Measurements from ENCODE around the gene SOCS1.

GRCh38 chr16:11263737-11264136, 7.7 kb upstream of the SOCS1 start:
- TF ChIP-seq CTCF (IDR thresholded peaks at IDR 0.05; ENCODE audit: poor library complexity, severe bottlenecking) (no peak), EZH2 (IDR thresholded peaks at IDR 0.05; ENCODE audit: borderline replicate concordance, insufficient read depth, low read length, poor library complexity, severe bottlenecking) (no peak), POLR2AphosphoS5 (IDR thresholded peaks at IDR 0.05) (no peak), RAD21 (conservative IDR thresholded peaks at IDR 0.05) (no peak), EP300 (conservative IDR thresholded peaks at IDR 0.05; ENCODE audit: poor library complexity, severe bottlenecking) (no peak), REST (IDR thresholded peaks at IDR 0.05; ENCODE audit: borderline replicate concordance) (no peak)
